Measurements from ENCODE around the gene PLEKHA7.

GRCh38 chr11:16814410-16815046, 199.7 kb downstream of the PLEKHA7 start:
- no peak for TF ChIP-seq CTCF (IDR thresholded peaks at IDR 0.05)
- no peak for TF ChIP-seq POLR2A (IDR thresholded peaks at IDR 0.05)
- TF ChIP-seq POLR2AphosphoS5 (IDR thresholded peaks at IDR 0.05) = no peak

Measured in breast epithelium (tissue), 3 donors.